GM18868 (cell line): Measurements from ENCODE around the gene CCDC7.
"Not testable (repeated sequence)": the region's sequence is repeated elsewhere in the genome, so short reads cannot be mapped to it uniquely, and the experiment has no call there.

ENCODE experiments used
- ATAC-seq: cut with Tn5 transposase; IDR thresholded peaks from one replicate; pipeline ENCODE4 v1.9.1; 2021; ENCODE audit warnings: mild to moderate bottlenecking, moderate library complexity; ENCODE audit not compliant: unreplicated experiment

CCDC7 gene

GRCh38 chr10:32548208-32548607 lies 102.3 kb downstream of the CCDC7 start:
- no peak for ATAC-seq

GRCh38 chr10:32556783-32557395 lies 110.9 kb downstream of the CCDC7 start:
- ATAC-seq: no peak

- ATAC-seq: not testable (repeated sequence)
These were observed 116.8 kb downstream of the CCDC7 start for GRCh38 chr10:32562695-32563094.

GRCh38 chr10:32577448-32577847 lies 131.5 kb downstream of the CCDC7 start:
- ATAC-seq: no peak

- no peak for ATAC-seq
These were observed 137.0 kb downstream of the CCDC7 start for GRCh38 chr10:32582946-32583345.

DNA sequence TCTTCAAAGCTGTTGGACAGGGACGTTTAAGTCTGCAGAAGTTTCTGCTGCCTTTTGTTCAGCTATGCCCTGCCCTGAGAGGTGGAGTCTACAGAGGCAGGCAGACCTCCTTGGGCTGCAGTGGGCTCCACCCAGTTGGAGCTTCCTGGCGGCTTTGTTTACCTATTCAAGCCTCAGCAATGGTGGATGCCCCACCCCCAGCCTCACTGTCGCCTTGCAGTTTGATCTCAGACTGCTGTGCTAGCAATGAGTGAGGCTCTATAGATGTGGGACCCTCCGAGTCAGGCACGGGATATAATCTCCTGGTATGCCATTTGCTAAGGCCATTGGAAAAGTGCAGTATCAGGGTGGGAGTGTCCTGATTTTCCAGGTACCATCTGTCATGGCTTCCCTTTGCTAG lies 152.1 kb downstream of the CCDC7 start:
- not testable (repeated sequence) for ATAC-seq

- ATAC-seq: no peak
These were observed 154.4 kb downstream of the CCDC7 start for GRCh38 chr10:32600317-32600716.

DNA sequence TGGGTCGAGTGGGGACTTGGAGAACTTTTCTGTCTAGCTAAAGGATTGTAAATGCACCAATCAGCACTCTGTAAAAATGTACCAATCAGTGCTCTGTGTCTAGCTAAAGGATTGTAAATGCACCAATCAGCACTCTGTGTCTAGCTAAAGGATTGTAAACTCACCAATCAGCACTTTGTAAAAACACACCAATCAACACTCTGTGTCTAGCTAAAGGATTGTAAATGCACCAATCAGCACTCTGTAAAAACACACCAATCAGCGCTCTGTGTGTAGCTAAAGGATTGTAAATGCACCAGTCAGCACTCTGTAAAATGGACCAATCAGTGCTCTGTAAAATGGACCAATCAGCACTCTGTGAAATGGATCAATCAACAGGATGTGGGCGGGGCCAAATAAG lies 155.6 kb downstream of the CCDC7 start:
- ATAC-seq: not testable (repeated sequence)

DNA sequence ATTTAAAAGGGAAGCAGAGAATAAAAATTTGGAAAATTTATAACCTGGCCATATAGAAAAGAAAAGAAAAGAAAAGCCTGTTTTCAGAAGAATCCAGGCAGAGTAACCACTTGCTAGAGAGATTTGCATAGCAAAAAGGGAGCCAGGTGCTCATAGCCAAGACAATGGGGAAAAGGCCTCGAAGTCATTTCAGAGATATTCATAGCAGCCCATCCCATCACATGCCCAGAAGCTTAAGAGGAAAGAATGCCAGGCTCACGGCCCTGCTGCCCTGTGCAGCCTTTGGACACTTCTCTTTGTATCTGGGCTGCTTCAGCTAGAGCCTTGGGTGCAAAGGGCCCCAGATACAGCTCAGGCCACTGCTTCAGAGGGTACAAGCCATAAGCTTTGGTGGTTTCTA lies 159.8 kb downstream of the CCDC7 start:
- no peak for ATAC-seq

DNA sequence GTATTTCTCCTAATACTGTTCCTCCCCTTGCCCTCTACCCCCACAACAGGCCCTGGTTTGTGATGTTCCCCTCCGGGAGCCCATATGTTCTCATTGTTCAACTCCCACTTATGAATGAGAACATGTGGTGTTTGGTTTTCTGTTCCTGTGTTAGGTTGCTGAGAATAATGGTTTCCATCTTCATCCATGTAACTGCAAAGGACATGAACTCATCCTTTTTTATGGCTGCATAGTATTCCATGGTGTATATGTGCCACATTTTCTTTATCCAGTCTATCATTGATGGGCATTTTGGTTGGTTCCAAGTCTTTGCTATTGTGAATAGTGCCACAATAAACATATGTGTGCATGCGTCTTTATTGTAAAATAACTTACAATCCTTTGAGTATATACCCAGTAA lies 164.6 kb downstream of the CCDC7 start:
- ATAC-seq: not testable (repeated sequence)

DNA sequence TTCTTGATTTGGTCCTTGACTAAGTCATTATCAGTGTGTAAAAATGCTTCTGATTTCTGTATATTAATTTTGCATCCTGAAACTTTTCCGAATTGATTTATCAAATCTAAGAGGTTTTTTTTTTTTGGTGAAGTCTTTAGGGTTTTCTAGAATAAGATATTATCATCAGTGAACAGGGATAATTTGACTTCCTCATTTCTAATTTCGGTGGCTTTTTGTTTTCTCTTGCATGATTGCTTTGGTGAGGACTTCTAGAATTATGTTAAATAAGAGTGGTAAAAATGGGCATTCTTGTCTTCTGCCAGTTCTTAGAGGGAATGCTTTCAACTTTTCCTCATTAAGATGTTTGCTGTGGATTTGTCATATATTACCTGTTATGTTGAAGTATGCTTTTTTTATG lies 170.5 kb downstream of the CCDC7 start:
- ATAC-seq: no peak

GRCh38 chr10:32618482-32618881 lies 172.5 kb downstream of the CCDC7 start:
- no peak for ATAC-seq

DNA sequence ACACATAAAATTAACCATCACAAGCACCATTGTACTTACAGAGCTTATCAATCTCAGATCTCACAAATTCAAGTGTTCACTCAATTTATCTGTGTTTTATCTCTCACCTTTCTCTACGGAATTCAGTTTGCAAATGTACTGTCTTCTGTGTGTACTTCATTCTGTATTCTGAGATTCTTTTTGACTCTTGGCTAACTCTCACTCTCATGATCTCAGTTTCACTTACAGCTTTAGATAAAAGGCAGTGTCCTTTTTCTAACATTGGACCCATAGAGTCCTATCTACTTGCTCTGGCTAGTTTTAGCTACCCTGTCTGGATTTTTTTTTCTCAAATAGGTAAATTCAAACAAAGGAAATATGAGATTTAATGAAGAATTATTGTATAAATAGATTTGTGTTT lies 176.0 kb downstream of the CCDC7 start:
- ATAC-seq: no peak

DNA sequence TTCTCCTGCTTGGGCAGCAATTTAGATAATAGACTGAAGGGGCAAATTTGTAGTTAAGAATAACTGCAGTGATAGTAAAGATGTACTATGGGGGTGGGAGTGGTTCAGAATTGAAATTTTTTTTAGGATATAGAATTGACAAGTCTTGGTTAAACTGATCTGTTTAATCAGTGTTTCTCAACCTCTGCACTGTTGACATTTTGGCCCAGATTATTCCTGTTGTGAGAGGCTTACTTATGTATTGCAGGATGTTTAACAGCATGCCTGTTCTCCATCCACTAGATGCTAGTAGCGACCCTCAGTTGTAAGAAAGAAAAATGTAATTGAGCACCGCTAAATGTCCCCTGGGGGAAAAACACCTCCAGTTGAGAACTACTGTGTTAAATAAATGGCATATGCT lies 176.5 kb downstream of the CCDC7 start:
- ATAC-seq: no peak

DNA sequence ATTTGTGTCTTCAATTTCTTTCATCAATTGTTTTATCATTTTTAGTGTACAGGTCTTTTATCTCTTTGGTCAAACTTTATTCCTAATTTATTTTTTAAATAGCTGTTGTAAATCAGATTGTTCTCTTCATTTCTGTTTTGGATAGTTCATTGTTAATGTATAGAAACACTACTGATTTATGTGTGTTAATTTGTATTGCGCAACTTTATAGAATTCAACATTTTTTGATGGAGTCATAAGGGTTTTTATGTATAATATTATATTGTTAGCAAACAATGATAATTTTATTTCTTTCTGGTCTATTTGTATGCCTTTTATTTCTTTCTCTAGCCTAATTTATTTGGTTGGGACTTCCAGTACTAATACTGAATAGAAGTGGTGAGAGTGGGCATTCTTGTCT lies 181.2 kb downstream of the CCDC7 start:
- ATAC-seq: no peak

GRCh38 chr10:32629910-32630309 lies 184.0 kb downstream of the CCDC7 start:
- ATAC-seq: no peak

DNA sequence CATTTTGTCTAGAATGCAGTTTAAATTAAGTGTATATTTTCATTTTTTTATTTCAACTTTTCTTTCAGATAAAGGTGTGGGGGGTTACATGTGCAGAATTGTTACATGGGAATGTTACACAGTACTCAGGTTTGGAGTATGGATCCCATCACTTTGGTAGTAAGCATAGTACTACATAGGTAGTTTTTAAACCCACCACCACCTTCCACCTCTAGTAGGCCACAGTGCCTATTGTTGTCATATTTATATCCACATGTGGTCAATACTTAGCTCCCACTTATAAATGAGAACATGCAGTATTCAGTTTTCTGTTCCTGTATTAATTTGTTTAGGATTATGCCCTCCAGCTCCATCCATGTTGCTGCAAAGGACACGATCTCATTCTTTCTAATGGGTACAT lies 200.6 kb downstream of the CCDC7 start:
- ATAC-seq: no peak

GRCh38 chr10:32650246-32650655 lies 204.3 kb downstream of the CCDC7 start:
- ATAC-seq: peak; percentile 70

DNA sequence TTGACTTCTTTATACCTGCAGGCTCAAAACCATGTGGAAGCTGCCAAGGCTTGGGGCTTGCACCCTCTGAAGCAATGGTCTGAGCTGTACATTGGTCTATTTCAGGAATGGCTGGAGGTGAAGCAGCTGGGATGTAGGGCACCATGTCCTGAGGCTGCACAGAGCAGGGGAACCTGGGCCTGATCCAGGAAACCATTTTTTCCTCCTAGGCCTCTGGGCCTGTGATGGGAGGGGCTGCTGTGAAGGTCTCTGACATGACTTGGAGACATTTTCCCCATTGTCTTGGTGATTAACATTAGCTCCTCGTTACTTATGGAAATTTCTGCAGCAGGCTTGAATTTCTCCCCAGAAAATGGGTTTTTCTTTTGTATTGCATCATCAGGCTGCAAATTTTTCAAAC lies 211.5 kb downstream of the CCDC7 start:
- ATAC-seq: not testable (repeated sequence)

DNA sequence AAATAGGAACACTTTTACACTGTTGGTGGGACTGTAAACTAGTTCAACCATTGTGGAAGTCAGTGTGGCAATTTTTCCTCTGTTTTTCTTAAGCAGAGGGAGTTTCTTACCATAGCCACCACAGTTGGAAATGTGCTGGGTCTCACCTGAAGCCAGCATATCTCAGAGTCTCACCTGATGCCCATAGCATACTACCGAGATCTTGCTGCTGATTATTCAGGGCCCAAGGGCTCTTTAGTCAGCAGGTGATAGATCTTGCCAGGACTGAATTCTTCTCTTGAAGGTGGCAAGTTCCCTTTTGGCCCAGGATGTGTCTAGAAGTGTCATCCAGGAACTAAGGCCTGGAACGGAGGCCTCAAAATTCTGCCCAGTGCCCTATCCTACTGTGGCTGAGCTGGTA lies 215.4 kb downstream of the CCDC7 start:
- no peak for ATAC-seq

DNA sequence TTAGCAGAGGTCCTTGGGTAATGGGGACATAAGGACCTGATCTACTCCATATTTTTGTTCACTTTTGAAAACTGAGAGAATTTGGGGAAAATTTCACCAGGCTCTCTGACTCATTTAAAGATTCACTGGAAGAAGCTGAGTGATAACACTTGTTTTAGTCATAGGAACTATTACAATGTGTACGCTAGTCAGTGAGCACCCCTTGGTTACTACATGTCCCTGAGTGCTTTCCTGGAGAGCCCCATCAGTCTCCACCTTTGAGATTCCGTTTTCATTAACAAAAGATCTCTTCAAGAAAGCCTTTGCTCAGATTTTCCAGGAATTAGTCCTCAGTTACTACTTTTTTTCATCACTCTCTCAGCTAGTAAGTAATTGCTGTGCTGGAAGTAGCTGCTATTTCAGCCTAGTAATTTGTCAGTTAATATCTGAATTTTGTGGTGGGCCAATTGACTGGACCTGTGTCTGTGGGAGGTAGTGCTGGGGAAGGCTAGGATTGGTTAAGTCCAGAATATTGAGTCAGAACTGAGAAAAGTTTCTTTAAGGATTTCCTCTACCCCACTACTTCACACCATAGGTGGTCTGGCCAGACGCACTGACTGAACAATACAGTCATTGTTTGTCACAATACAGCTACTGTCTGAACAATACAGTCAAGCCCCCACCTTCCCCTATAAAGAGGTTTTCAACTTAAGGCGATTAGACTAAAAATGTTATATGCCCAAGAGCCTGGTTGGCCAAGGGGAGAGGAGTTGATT lies 235.0 kb downstream of the CCDC7 start:
- ATAC-seq: no peak

GRCh38 chr10:32684291-32684690 lies 238.4 kb downstream of the CCDC7 start:
- no peak for ATAC-seq

DNA sequence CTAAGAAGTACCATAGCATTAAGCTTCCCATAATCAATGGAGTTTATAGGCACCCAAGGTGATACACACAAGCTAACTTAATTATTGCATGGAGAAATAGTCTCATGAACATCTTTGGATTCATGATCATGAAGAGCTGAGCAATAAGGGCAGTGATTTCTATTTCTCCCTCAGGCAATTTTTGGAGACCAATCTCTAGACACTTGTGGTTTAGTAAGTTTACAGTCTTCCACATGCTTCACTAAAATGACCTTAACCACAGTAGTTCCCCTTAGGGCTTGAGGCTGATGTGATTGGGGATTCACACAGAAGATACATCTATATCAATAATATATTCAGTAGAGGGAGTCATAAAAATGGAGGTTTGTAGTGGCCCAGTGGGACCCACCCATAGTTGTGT lies 241.2 kb downstream of the CCDC7 start:
- no peak for ATAC-seq
